Erythroblast (primary cell): ENCODE measurements around the gene NCAM2.

Experiments used
- GATA1 ChIP-seq: IDR thresholded peaks from 2 replicates; pipeline ENCODE4 v1.6.1; 2011; ENCODE audit warnings: low read depth, mild to moderate bottlenecking, control low read depth, low read length, moderate library complexity
- POLR2A ChIP-seq: IDR thresholded peaks from 2 replicates; pipeline ENCODE4 v1.6.1; 2011; ENCODE audit warnings: mild to moderate bottlenecking, low read length

DNA sequence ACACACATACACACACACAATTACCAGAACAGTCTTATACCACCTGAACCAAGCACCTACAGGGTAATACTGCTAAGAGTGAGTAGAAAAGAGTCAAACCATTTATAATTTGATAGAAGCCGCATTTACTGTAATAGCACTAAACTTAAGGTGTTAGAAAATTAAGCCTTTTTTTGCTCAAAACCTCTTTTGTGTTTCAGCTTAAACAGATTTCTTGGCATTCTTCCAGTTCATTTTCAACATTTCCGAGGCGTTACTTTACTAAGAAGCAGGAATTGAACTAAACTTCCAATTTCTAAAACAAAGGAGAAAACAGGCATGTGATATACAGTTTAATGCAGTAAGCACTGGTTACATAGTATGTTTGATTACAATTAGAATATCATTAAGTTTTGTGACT, 387.2 kb downstream of the NCAM2 start:
- TF ChIP-seq POLR2A (no peak), GATA1 (no peak)
